Hematopoietic multipotent progenitor cell treated with erythropoietin and hydrocortisone succinate and interleukin-3 and kit ligand, for 8 days (in vitro differentiated cells): ENCODE data around the gene SGSH.
A peak's percentile ranks its signal among the peaks of the same experiment; 100 is the strongest.

ENCODE experiments used
- DNase-seq: peaks from one replicate; pipeline ENCODE4 v3.0.0-alpha.2; 2015

Gene SGSH

DNA sequence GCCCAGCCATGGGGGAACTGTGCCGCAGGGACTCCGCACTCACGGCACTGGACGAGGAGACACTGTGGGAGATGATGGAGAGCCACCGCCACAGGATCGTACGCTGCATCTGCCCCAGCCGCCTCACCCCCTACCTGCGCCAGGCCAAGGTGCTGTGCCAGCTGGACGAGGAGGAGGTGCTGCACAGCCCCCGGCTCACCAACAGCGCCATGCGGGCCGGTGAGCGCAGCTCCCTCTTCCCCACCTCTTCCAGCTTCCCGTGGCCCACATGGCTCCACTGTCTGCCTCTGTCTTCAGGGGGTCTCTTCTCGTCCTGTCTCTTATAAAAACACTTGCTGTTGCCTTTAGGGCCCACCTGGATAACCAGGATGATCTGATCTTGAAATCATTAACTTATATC, 38.7 kb downstream of the SGSH start:
- DNase-seq = no peak

DNA sequence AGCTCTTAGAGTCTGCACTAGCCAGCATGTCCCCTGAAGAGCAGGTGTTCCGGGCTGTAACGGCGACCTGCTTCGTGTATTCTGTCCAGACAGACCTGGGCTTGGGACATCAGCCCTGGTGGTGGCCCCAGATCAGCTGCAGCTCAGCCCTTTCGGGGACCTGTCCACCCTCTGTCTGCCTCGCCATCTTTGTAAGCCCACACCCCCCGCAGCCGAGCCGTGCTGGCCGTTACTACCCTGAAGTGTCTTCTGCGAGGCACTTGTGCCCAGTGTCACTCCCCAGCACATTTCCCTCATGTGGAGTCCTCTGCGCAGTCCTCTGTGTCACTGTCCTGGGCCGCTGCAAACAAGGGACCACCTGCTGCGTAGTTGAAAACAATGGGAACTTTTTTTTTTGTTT, 39.9 kb downstream of the SGSH start:
- no peak for DNase-seq

DNA sequence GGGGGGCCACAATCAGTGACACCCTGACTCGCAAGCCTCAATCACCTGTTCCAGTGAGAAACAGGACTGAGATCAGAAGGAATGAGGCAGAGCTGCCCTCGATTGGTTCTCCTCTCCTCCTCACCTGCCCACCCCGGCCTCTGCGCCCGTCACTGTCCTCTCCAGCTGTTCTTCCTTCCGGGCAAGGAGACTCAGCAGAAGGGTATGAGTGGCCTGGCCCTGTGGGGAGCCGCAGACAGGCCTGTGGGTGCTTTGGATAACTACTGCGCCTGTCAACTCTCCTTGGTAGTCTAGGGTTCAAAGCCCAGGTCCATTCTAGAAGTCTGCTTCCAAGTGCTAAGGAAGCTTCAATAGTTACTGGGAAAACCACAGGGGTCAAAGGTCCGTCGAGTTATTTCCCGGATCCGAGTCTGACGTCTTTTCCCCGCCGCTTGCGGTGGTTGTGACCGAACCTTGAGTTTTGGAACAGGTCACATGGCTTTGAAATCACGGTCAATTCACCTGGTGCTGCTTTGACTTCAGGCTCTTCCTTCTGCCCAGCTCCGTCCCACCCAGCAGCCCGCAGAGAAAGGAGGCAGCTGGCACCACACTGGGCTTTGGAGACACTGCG, 42.0 kb downstream of the SGSH start:
- DNase-seq = no peak

DNA sequence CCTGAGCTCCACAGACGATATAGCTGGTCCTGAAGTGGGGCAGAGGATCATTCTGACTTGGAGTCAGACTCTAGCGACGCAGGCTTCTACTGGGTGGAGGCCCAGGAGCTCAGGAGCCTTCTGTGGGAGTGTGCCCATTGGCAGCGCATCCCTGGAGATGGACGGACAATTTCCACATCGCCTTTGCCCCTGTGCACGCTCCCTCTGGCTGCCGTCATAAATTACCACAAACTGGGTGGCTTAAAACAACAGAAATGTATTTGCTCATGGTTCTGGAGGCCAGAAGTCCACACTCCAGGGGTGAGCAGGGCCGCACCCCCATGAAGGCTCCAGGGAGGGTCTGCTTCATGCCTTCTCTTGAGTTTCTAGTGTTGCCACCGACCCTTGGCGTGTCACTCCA, 43.4 kb downstream of the SGSH start:
- DNase-seq = no peak

DNA sequence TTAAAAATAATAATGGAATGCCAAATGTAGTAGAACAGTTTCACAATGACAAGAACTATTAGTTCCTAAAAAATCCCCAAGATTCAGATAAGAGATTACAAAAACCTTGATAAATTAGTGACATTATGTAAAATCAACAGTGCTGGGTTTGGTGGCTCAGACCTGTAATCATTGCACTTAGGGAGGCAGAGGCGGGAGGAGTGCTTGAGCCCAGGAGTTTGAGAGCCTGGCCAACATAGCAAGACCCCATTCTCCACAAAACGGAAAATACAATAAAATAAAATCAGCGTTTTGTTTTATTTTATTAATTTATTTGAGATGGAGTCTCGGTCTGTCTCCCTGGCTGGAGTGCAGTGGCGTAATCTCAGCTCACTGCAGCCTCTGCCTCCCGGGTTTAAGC, 46.2 kb downstream of the SGSH start:
- DNase-seq = no peak

DNA sequence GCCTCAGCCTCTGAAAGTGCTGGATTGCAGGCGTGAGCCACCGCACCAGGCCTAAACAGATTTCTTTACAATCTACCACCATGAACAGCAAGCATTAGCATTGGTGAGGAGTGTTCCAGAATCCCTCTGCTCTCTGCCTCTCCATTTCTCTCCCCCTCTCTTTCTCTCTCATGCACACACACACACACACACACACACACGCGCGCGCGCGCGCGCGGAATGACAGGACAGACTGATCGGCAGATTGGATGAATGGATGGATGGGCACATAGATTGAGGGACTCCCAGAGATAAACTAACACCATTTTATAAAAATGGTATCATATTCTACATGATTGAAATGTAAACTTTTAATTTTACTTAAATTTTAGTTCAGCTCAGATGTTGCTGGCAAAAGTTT, 47.0 kb downstream of the SGSH start:
- DNase-seq = no peak

DNA sequence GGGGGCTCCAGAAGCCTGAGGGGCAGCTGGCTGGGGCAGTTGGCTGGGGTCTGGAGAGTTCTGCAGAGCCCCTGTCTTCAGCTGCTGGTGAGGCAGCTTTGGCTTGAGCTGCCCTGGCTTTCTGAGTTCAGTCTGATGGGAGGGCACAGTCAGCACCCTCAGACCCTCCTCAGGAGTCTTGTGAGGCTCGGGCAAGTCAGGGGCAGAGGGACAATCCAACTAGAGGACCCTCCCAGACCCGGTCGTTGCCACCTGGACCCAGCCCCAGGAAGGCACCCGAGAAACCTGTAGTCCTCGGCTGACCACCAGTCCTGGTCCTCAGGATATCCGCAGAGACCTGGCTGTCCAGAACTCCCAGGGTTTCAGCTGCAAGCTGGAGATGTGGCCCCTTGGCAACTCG, 48.5 kb downstream of the SGSH start:
- DNase-seq = no peak

DNA sequence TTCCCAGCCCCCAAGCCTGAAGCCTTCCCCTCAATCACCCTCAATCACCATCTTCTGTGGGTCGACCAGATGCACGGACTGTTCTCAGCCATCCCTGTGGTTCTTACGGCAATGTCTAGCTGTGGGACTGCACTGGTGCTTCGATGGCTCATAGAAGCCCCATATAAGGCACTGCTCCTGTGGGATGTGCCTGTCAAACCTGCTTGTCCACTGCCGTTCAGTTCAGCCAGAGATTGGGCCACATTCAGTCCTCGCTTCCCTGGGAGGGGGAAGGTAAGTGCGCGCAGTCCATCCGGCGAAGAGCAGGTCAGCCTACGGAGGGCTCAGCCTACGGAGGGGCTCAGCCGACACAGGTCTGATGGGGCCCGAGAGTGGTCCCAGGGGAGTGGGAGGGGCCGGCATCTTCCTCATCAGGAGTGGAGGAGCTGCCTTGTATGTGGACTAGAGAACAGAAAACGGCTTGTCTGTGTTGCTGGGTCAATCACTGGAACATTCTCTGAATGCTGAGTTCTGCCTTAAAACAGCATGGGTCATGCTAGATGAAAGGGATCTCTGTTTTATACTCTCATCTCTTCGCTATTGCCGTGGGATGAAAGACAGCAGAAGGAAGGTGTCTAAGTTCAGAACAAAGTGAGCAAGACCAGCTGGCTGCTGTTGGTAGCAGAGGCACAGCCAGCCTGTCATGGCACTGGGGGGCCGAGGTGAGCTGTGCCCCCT, 50.2 kb downstream of the SGSH start, which contains the start of gene CARD14:
Gene CARD14, plus strand, starts transcription at position 247 of the 717 bp plus-strand sequence. CDS start 11,409 bp downstream, outside the sequence.
- DNase-seq = no peak

DNA sequence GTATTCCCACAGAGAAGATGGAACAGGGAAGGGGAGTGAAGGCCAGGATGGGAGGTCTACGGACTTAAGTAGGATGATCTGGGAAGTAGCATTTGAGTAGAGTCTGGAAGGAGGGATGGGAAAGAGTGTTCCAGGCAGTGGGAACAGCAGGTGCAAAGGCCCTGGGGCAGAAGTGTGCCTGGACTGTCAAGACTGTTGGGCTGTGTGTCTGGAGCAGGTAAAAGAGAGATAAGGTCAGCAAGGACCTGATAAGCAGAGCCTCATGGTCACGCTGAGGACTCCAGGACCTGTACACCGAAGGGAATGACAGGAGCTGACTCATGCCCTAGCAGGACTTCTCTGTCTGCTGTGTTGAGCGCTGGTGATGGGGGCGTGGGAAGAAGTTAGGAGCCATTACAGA, 51.0 kb downstream of the SGSH start:
- no peak for DNase-seq

DNA sequence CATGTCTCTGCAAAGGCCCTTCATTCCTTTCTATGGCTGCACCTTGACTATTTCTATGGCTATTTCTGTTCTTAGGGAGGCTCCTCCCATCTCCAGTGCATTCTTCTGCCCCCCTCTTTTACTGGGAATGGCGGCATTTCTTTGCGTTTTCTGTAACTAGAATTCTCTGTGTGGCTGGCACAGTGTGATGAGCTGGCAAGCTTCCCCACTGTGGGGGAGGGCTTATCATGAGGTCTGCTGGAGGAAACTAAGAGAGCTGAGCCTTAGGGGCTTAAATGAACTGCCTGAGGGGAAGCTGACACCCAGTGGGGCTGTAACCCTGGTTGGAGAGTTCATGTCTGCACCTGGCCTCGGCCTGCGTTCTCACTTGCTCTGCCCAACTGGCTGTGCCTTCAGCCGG, 51.8 kb downstream of the SGSH start:
- peak; percentile 54 for DNase-seq

DNA sequence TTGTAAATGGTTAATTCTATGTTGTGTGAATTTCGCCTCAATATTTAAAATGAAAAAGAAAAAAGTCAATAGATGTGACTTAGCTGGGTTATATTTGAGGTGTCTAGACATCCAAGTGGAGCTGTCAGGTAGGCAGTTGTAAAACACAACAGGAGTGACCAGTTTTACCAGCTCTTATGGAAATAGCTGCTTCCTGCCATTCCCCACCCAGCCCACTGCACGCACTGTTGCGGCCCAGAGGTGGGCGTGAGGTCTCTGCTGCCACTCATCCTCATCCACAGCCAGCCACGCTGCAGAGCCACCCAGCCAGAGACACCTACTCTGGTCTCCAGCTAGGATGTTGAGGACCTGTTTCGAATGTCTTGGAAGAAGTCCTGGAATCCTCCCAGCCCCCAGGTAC, 53.7 kb downstream of the SGSH start:
- DNase-seq = no peak

DNA sequence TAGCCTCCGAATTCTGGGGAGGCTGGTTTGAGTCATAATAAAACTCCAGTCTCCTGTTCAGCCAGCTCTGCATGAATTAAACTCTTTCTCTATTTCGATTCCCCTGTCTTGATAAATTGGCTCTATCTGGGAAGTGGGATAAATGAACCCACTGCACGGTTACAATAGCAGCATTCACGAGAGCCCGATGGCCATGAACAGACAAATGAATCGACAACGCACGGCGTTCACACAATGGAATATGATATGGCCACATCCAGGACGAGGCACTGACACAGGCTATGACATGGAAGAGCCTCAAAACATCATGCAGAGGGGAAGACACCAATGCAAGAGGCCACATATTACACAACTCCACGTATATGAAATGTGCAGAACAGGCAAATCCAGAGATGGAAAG, 55.9 kb downstream of the SGSH start:
- no peak for DNase-seq

DNA sequence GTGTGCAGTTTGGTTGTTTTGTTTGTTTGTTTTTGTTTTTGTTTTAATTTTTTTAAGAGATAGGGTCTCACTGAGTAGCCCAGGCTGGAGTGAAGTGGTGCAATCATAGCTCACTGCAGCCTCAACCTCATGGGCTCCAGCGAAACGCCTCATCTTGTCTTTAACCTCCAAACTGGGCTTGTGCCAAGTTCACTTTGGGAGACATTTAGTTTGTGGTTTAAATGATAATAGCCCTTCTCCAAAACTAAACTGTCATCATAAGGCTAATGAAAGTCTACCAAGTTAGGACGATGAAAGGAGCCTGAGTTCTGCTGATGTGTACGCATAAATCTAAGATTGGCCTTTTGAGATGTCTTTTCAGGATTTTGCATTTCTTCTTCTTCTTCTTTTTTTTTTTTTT, 56.8 kb downstream of the SGSH start:
- DNase-seq = peak; percentile 93

DNA sequence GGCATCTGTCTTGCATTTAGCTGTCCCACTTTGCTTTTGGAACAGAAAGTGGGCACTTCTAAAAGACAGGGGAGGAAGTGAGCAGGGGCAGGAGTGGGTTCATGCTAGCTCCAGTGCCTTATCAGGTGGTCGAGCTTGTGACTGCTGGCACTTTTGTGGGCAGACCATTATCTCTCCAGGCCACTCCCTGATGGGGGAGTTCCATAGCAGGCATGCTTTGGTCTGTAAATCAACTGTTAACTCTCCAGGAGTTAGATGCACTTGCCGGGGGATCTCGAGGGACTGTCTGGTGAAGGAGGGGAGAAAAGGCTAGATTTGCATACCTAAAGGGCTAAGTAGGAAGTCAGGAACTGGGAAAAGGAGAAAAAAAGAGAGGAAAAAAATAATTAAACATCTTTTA, 59.6 kb downstream of the SGSH start:
- peak; percentile 95 for DNase-seq
